MM.1S (cell line): ENCODE data around the gene PHACTR4.

ENCODE experiments used
- EZH2phosphoT487 ChIP-seq: fragments of 300-600 bp; sonication (generic); IDR thresholded peaks from 2 replicates; pipeline ENCODE4 v1.6.1; 2018; ENCODE audit warnings: antibody characterized with exemption, low read length
- TF ChIP-seq, protein P1 (sequence below): fragments of 300-600 bp; sonication (generic); IDR thresholded peaks from 2 replicates; pipeline ENCODE4 v1.5.1; 2016; ENCODE audit warnings: antibody characterized with exemption, low read length, mixed read lengths

DNA sequence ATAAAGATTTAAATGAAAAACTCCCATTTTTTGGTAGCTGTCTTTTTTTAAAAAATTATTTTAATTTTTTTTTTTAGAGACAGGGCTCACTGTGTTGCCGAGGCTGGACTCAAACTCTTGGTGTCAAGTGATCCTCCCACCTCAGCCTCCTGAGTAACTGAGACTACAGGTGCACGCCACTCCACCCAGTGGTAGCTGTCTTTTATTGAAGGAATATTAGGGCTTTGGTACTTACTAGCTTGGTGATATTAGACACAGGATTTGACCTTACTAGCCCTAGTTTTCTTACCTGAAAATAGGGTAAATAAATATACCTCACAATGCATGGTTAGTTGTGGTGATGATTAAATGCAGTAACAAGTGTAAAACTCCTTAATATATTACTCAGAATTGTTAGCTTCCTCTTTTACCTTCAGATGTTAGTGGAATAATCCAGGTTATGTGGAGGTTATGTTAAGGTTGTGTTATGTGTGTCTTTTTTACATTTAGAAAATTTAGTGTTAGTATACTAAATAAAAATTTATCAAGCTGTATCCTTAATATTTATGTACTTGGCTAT, 66.8 kb downstream of the PHACTR4 start:
- TF ChIP-seq, protein P1, sequence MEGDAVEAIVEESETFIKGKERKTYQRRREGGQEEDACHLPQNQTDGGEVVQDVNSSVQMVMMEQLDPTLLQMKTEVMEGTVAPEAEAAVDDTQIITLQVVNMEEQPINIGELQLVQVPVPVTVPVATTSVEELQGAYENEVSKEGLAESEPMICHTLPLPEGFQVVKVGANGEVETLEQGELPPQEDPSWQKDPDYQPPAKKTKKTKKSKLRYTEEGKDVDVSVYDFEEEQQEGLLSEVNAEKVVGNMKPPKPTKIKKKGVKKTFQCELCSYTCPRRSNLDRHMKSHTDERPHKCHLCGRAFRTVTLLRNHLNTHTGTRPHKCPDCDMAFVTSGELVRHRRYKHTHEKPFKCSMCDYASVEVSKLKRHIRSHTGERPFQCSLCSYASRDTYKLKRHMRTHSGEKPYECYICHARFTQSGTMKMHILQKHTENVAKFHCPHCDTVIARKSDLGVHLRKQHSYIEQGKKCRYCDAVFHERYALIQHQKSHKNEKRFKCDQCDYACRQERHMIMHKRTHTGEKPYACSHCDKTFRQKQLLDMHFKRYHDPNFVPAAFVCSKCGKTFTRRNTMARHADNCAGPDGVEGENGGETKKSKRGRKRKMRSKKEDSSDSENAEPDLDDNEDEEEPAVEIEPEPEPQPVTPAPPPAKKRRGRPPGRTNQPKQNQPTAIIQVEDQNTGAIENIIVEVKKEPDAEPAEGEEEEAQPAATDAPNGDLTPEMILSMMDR, result no peak
- TF ChIP-seq EZH2phosphoT487, result no peak
